Left lobe of liver (tissue), 2 donors: Measurements from ENCODE around the gene TOPBP1. TPM values are rescaled to one million over a fixed set of nuclear protein-coding genes. Genes with fewer than 3 reads are reported as not detected.
"Not testable (repeated sequence)": the region's sequence is repeated elsewhere in the genome, so short reads cannot be mapped to it uniquely, and the experiment has no call there.

Experiments
- ATAC-seq: fragments of 200-7000 bp; cut with Tn5 transposase; one replicate; pipeline ENCODE4 v1.9.1; 2020; ENCODE audit warnings: mild to moderate bottlenecking, moderate library complexity
- DNase-seq: peaks from one replicate; pipeline ENCODE4 v3.0.0-alpha.2; 2020; ENCODE audit warnings: low spot score
- total RNA-seq: library from RNA; stranded (reverse); gene quantifications from one replicate; pipeline ENCODE4 v1.2.1, GENCODE V29; 2021
- donor health status: DM: no; HTN: no; CAD: no; lungs with moderate emphysema.
- donor health status: DM: no; HTN: yes; CAD: no.

Gene TOPBP1
- total RNA-seq, 1 donor from 2014 or later = 7.0 TPM

- ATAC-seq = peak; percentile 17
- DNase-seq = no peak
Observed at GRCh38 chr3:133573629-133574194, 88.0 kb downstream of the TOPBP1 start, which contains the start of gene CDV3. Gene CDV3, plus strand, starts transcription at chr3:133573686. Its CDS starts 359 bp downstream, at chr3:133574045.

GRCh38 chr3:133573054-133573628 lies 88.6 kb downstream of the TOPBP1 start:
- ATAC-seq (peak; percentile 88), DNase-seq (peak; percentile 100)

GRCh38 chr3:133572158-133573053 lies 89.3 kb downstream of the TOPBP1 start:
- no peak for DNase-seq
- no peak for ATAC-seq

GRCh38 chr3:133570937-133571320 lies 90.8 kb downstream of the TOPBP1 start:
- no peak for ATAC-seq
- DNase-seq = no peak

GRCh38 chr3:133570139-133570936 lies 91.4 kb downstream of the TOPBP1 start:
- ATAC-seq (no peak), DNase-seq (no peak)

- ATAC-seq (no peak), DNase-seq (no peak)
Observed at GRCh38 chr3:133568294-133569014, 93.3 kb downstream of the TOPBP1 start.

GRCh38 chr3:133563816-133564215 lies 97.9 kb downstream of the TOPBP1 start:
- ATAC-seq (no peak), DNase-seq (no peak)

- ATAC-seq (no peak), DNase-seq (no peak)
Observed at GRCh38 chr3:133563186-133563591, 98.6 kb downstream of the TOPBP1 start.

- ATAC-seq = no peak
Observed at GRCh38 chr3:133562376-133562775, 99.4 kb downstream of the TOPBP1 start.

GRCh38 chr3:133561679-133562078 lies 100.1 kb downstream of the TOPBP1 start:
- peak; percentile 18 for DNase-seq
- ATAC-seq = no peak

More at GRCh38 chr3:133562376-133562775, 99.4 kb downstream of the TOPBP1 start:
- DNase-seq = no peak

GRCh38 chr3:133551589-133551988 lies 110.2 kb downstream of the TOPBP1 start:
- not testable (repeated sequence) for ATAC-seq, DNase-seq

Other genes with a start within 250 kb of the TOPBP1 start
- gene CDV3, start 88.3 kb downstream of the TOPBP1 start, total RNA-seq = 60.3 TPM
- 25,131 TPM for gene TF, start 84.5 kb upstream of the TOPBP1 start, total RNA-seq
- 73.3 TPM for gene SRPRB, start 143.9 kb upstream of the TOPBP1 start, total RNA-seq
- gene RAB6B, start 233.9 kb upstream of the TOPBP1 start, total RNA-seq = 0.35 TPM